ENCODE results near the gene ADAM30.

Gene ADAM30

GRCh38 chr1:119893827-119894700, 2.3 kb downstream of the ADAM30 start:
- no peak overlapping the region for H3K4me3 ChIP-seq (ENCODE audit: low read depth, low read length)
- TF ChIP-seq POLR2A (IDR thresholded peaks at IDR 0.05; ENCODE audit: extremely low read depth, insufficient read length) (no peak), CTCF (IDR thresholded peaks at IDR 0.05; ENCODE audit: low read depth, low read length) (no peak), MYC (IDR thresholded peaks at IDR 0.05; ENCODE audit: low read depth, low read length) (no peak), MAX (IDR thresholded peaks at IDR 0.05; ENCODE audit: low read depth, low read length) (no peak)
- no peak for DNase-seq (ENCODE audit: low read depth)

DNA sequence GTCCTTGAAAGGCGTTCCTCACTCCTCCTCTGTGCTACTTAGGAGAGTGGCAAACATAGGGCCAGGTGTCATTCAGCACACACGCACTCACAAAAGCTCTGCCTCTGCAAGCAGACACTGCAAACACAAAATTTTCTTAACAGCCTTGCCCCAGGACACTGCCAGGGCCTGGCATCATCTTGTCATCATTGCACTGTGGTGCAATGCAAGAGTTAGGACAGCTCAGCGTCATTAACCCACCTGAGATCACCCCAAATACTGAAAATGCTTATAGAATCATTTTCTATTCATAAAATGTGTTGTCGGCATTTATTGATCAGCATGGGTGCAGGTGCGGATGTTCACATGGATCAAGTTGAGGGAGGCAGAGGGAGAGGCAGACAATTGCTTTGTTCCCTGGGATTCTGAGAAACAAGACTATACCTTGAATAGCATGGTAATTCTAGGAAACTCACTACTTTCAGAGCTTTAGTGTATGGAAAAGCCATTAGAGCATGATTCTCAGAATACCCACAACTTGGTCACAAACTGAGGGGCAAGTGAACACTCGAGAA, 3.0 kb downstream of the ADAM30 start:
- TF ChIP-seq MYC (IDR thresholded peaks at IDR 0.05; ENCODE audit: low read depth, low read length) (no peak), CTCF (IDR thresholded peaks at IDR 0.05; ENCODE audit: low read depth, low read length) (no peak), POLR2A (IDR thresholded peaks at IDR 0.05; ENCODE audit: extremely low read depth, insufficient read length) (no peak), MAX (IDR thresholded peaks at IDR 0.05; ENCODE audit: low read depth, low read length) (no peak)
- no peak overlapping the region for H3K4me3 ChIP-seq (ENCODE audit: low read depth, low read length)
- DNase-seq (ENCODE audit: low read depth) = no peak

- no peak for TF ChIP-seq CTCF (IDR thresholded peaks at IDR 0.05; ENCODE audit: low read depth, low read length)
- TF ChIP-seq MAX (IDR thresholded peaks at IDR 0.05; ENCODE audit: low read depth, low read length) = no peak
- TF ChIP-seq MYC (IDR thresholded peaks at IDR 0.05; ENCODE audit: low read depth, low read length) = no peak
- no peak for TF ChIP-seq POLR2A (IDR thresholded peaks at IDR 0.05; ENCODE audit: extremely low read depth, insufficient read length)
- DNase-seq (ENCODE audit: low read depth) = no peak
- H3K4me3 ChIP-seq (ENCODE audit: low read depth, low read length) = no peak overlapping the region
These were observed 4.9 kb downstream of the ADAM30 start for GRCh38 chr1:119891386-119891785.

GRCh38 chr1:119888476-119888875, 7.8 kb downstream of the ADAM30 start:
- no peak overlapping the region for H3K4me3 ChIP-seq (ENCODE audit: low read depth, low read length)
- TF ChIP-seq CTCF (IDR thresholded peaks at IDR 0.05; ENCODE audit: low read depth, low read length) (no peak), MYC (IDR thresholded peaks at IDR 0.05; ENCODE audit: low read depth, low read length) (no peak), POLR2A (IDR thresholded peaks at IDR 0.05; ENCODE audit: extremely low read depth, insufficient read length) (no peak), MAX (IDR thresholded peaks at IDR 0.05; ENCODE audit: low read depth, low read length) (no peak)
- DNase-seq (ENCODE audit: low read depth) = no peak

- DNase-seq (ENCODE audit: low read depth) = no peak
- no peak overlapping the region for H3K4me3 ChIP-seq (ENCODE audit: low read depth, low read length)
- TF ChIP-seq MAX (IDR thresholded peaks at IDR 0.05; ENCODE audit: low read depth, low read length) (no peak), MYC (IDR thresholded peaks at IDR 0.05; ENCODE audit: low read depth, low read length) (no peak), CTCF (IDR thresholded peaks at IDR 0.05; ENCODE audit: low read depth, low read length) (no peak), POLR2A (IDR thresholded peaks at IDR 0.05; ENCODE audit: extremely low read depth, insufficient read length) (no peak)
These were observed 8.9 kb downstream of the ADAM30 start for GRCh38 chr1:119887427-119887826.

All from NB4 (cell line).